HL-60 (cell line): ENCODE data around the gene ASIC3.

Source experiments
- CTCF ChIP-seq: IDR thresholded peaks from one replicate; pipeline ENCODE4 v1.5.1; 2011; ENCODE audit warnings: low read length, control low read depth, inconsistent platforms; ENCODE audit not compliant: insufficient read depth
- GABPA ChIP-seq: IDR thresholded peaks from 2 replicates; pipeline ENCODE4 v1.6.1; 2012; ENCODE audit warnings: low read depth
- POLR2AphosphoS5 ChIP-seq: IDR thresholded peaks from 2 replicates; pipeline ENCODE4 v1.6.1; 2012; ENCODE audit warnings: low read depth
- TF ChIP-seq, protein P1 (sequence below): IDR thresholded peaks from 2 replicates; pipeline ENCODE4 v1.6.1; 2012; ENCODE audit warnings: low read depth; ENCODE audit not compliant: insufficient replicate concordance

DNA sequence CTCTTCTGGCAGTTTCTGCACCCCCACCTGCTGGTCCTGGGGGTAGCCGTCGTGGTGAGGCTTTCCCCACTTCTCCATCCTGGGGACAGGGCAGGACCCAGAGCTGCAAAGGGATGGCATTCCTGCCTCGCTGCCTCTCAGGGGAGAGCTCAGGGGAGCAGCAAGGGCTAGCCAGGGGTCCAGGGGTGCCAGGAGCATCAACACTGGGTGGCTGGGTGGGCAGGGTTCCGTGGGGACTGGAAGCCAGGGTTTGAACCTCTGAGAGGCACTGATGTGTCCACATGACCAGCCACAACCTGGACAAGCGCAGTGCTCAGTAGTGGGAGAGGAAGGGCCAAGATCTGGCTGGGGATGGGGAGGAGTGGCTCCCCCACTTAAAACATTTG, 14.5 kb upstream of the ASIC3 start:
- TF ChIP-seq CTCF = no peak
- TF ChIP-seq GABPA = no peak
- TF ChIP-seq POLR2AphosphoS5 = no peak
- TF ChIP-seq, protein P1, sequence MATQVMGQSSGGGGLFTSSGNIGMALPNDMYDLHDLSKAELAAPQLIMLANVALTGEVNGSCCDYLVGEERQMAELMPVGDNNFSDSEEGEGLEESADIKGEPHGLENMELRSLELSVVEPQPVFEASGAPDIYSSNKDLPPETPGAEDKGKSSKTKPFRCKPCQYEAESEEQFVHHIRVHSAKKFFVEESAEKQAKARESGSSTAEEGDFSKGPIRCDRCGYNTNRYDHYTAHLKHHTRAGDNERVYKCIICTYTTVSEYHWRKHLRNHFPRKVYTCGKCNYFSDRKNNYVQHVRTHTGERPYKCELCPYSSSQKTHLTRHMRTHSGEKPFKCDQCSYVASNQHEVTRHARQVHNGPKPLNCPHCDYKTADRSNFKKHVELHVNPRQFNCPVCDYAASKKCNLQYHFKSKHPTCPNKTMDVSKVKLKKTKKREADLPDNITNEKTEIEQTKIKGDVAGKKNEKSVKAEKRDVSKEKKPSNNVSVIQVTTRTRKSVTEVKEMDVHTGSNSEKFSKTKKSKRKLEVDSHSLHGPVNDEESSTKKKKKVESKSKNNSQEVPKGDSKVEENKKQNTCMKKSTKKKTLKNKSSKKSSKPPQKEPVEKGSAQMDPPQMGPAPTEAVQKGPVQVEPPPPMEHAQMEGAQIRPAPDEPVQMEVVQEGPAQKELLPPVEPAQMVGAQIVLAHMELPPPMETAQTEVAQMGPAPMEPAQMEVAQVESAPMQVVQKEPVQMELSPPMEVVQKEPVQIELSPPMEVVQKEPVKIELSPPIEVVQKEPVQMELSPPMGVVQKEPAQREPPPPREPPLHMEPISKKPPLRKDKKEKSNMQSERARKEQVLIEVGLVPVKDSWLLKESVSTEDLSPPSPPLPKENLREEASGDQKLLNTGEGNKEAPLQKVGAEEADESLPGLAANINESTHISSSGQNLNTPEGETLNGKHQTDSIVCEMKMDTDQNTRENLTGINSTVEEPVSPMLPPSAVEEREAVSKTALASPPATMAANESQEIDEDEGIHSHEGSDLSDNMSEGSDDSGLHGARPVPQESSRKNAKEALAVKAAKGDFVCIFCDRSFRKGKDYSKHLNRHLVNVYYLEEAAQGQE = no peak
